SK-N-SH treated with all-trans-retinoic acid at 6 μM for 48 hours (cell line): Measurements from ENCODE around the gene IFI16.

Source experiments
- ATAC-seq: fragments of 200-7000 bp; cut with Tn5 transposase; 3 replicates; pipeline ENCODE4 v1.9.1; 2020; ENCODE audit warnings: mild to moderate bottlenecking, moderate library complexity
- BACH2 ChIP-seq: fragments of 250-450 bp; sonication (Bioruptor Pico); IDR thresholded peaks from 2 replicates; pipeline ENCODE4 v1.9.0; 2021; ENCODE audit warnings: mild to moderate bottlenecking, borderline replicate concordance
- CREB5 ChIP-seq: fragments of 250-450 bp; sonication (Bioruptor Pico); IDR thresholded peaks from 2 replicates; pipeline ENCODE4 v1.5.1; 2020; ENCODE audit warnings: low read depth, mild to moderate bottlenecking, moderate library complexity
- CSDC2 ChIP-seq: fragments of 250-450 bp; sonication (Bioruptor Pico); IDR thresholded peaks from 2 replicates; pipeline ENCODE4 v1.5.0; 2020; ENCODE audit warnings: mild to moderate bottlenecking, moderate library complexity
- CSRNP3 ChIP-seq: fragments of 250-450 bp; sonication (Bioruptor Pico); IDR thresholded peaks from 2 replicates; pipeline ENCODE4 v1.5.1; 2021; ENCODE audit warnings: mild to moderate bottlenecking, moderate library complexity
- ESRRG ChIP-seq: fragments of 250-450 bp; sonication (Bioruptor Pico); IDR thresholded peaks from 2 replicates; pipeline ENCODE4 v1.6.1; 2021; ENCODE audit warnings: mild to moderate bottlenecking
- GLIS3 ChIP-seq: fragments of 250-450 bp; sonication (Bioruptor Pico); IDR thresholded peaks from 2 replicates; pipeline ENCODE4 v1.5.0; 2020; ENCODE audit warnings: mild to moderate bottlenecking, moderate library complexity
- ISL1 ChIP-seq: fragments of 250-450 bp; sonication (Bioruptor Pico); IDR thresholded peaks from 2 replicates; pipeline ENCODE4 v2.1.2; 2022; ENCODE audit warnings: mild to moderate bottlenecking, moderate library complexity
- OSR1 ChIP-seq: fragments of 250-450 bp; sonication (Bioruptor Pico); IDR thresholded peaks from 2 replicates; pipeline ENCODE4 v1.8.0; 2022; ENCODE audit warnings: moderate library complexity, mild to moderate bottlenecking, inconsistent platforms
- PATZ1 ChIP-seq: fragments of 250-450 bp; sonication (Bioruptor Pico); IDR thresholded peaks from 2 replicates; pipeline ENCODE4 v1.8.0; 2020; ENCODE audit warnings: mild to moderate bottlenecking, moderate library complexity, borderline replicate concordance
- PPARA ChIP-seq: fragments of 250-450 bp; sonication (Bioruptor Pico); IDR thresholded peaks from 2 replicates; pipeline ENCODE4 v1.5.0; 2020; ENCODE audit warnings: mild to moderate bottlenecking, borderline replicate concordance
- RARB ChIP-seq: fragments of 250-450 bp; sonication (Bioruptor Pico); IDR thresholded peaks from 2 replicates; pipeline ENCODE4 v1.8.0; 2021; ENCODE audit warnings: mild to moderate bottlenecking, moderate library complexity
- SNAI2 ChIP-seq: fragments of 250-450 bp; sonication (Bioruptor Pico); IDR thresholded peaks from 2 replicates; pipeline ENCODE4 v1.5.0; 2020; ENCODE audit warnings: mild to moderate bottlenecking, moderate library complexity
- TCF4 ChIP-seq: fragments of 250-450 bp; sonication (Bioruptor Pico); IDR thresholded peaks from 2 replicates; pipeline ENCODE4 v1.8.0; 2021; ENCODE audit warnings: mild to moderate bottlenecking, moderate library complexity, borderline replicate concordance
- TOX ChIP-seq: fragments of 250-450 bp; sonication (Bioruptor Pico); IDR thresholded peaks from 2 replicates; pipeline ENCODE4 v1.8.0; 2021; ENCODE audit warnings: mild to moderate bottlenecking, moderate library complexity, borderline replicate concordance
- TSHZ2 ChIP-seq: fragments of 250-450 bp; sonication (Bioruptor Pico); IDR thresholded peaks from 2 replicates; pipeline ENCODE4 v1.5.0; 2020; ENCODE audit warnings: mild to moderate bottlenecking, moderate library complexity
- ZC3H10 ChIP-seq: fragments of 250-450 bp; sonication (Bioruptor Pico); IDR thresholded peaks from 2 replicates; pipeline ENCODE4 v1.5.1; 2021; ENCODE audit warnings: mild to moderate bottlenecking, moderate library complexity
- ZFP3 ChIP-seq: fragments of 250-450 bp; sonication (Bioruptor Pico); IDR thresholded peaks from 2 replicates; pipeline ENCODE4 v1.5.0; 2020; ENCODE audit warnings: mild to moderate bottlenecking, moderate library complexity
- ZFP30 ChIP-seq: fragments of 450-650 bp; formaldehyde crosslinking; IDR thresholded peaks from 2 replicates; pipeline ENCODE4 v1.5.0; 2022; ENCODE audit warnings: mild to moderate bottlenecking, moderate library complexity
- ZNF565 ChIP-seq: fragments of 450-650 bp; formaldehyde crosslinking; conservative IDR thresholded peaks from 2 replicates; pipeline ENCODE4 v1.5.0; 2020; ENCODE audit warnings: low read depth, mild to moderate bottlenecking, moderate library complexity
- ZNF70 ChIP-seq: fragments of 450-650 bp; formaldehyde crosslinking; IDR thresholded peaks from 2 replicates; pipeline ENCODE4 v1.5.0; 2020; ENCODE audit warnings: mild to moderate bottlenecking, moderate library complexity
- ZNF8 ChIP-seq: fragments of 450-650 bp; formaldehyde crosslinking; IDR thresholded peaks from 2 replicates; pipeline ENCODE4 v1.5.0; 2020; ENCODE audit warnings: mild to moderate bottlenecking, moderate library complexity

The IFI16 gene

GRCh38 chr1:159007726-159008125 is 2.0 kb upstream of the IFI16 start (continued):
- no peak for TF ChIP-seq ZNF70 (CRISPR knock-in tag)
- no peak for TF ChIP-seq OSR1 (CRISPR knock-in tag)
- TF ChIP-seq TCF4 (CRISPR knock-in tag) = no peak
- no peak for TF ChIP-seq CREB5
- no peak for TF ChIP-seq ISL1

- no peak for ATAC-seq
- TF ChIP-seq PATZ1 (no peak), OSR1 (CRISPR knock-in tag) (0 out of 2 replicates have a peak, but pooled peaks have one; percentile 6)
Measured at GRCh38 chr1:159008744-159009188, 941 bp upstream of the IFI16 start.

- TF ChIP-seq ZNF70 (CRISPR knock-in tag) = no peak
- no peak for TF ChIP-seq TOX (CRISPR knock-in tag)
- TF ChIP-seq TSHZ2 (CRISPR knock-in tag) = no peak
- no peak for TF ChIP-seq ESRRG (CRISPR knock-in tag)
- no peak for TF ChIP-seq ZFP3 (CRISPR knock-in tag)
- no peak for TF ChIP-seq ZC3H10 (CRISPR knock-in tag)
- TF ChIP-seq ZNF565 = no peak
- TF ChIP-seq PPARA = no peak
- TF ChIP-seq PATZ1 = no peak
- TF ChIP-seq ZFP30 (CRISPR knock-in tag) = no peak
- ATAC-seq = peak; percentile 29
Measured at GRCh38 chr1:159009287-159009686, 420 bp upstream of the IFI16 start.

- peak; percentile 24 for ATAC-seq
- TF ChIP-seq SNAI2 (CRISPR knock-in tag) (no peak), BACH2 (no peak), ZNF8 (CRISPR knock-in tag) (no peak), GLIS3 (CRISPR knock-in tag) (no peak), ESRRG (CRISPR knock-in tag) (no peak), CSRNP3 (CRISPR knock-in tag) (no peak), ZFP3 (CRISPR knock-in tag) (no peak), TSHZ2 (CRISPR knock-in tag) (no peak), PATZ1 (no peak), ZNF70 (CRISPR knock-in tag) (no peak), CREB5 (no peak), ZNF565 (no peak), CSDC2 (CRISPR knock-in tag) (no peak), ZFP30 (CRISPR knock-in tag) (no peak), RARB (CRISPR knock-in tag) (no peak), PPARA (no peak)
Measured at GRCh38 chr1:159010391-159010790, 684 bp downstream of the IFI16 start.
